ENCODE measurements around the gene RANGAP1.
"Not testable (repeated sequence)": the region's sequence is repeated elsewhere in the genome, so short reads cannot be mapped to it uniquely, and the experiment has no call there.

RANGAP1 gene

GRCh38 chr22:41300661-41301060 lies 14.7 kb upstream of the RANGAP1 start:
- DNase-seq = no peak

DNA sequence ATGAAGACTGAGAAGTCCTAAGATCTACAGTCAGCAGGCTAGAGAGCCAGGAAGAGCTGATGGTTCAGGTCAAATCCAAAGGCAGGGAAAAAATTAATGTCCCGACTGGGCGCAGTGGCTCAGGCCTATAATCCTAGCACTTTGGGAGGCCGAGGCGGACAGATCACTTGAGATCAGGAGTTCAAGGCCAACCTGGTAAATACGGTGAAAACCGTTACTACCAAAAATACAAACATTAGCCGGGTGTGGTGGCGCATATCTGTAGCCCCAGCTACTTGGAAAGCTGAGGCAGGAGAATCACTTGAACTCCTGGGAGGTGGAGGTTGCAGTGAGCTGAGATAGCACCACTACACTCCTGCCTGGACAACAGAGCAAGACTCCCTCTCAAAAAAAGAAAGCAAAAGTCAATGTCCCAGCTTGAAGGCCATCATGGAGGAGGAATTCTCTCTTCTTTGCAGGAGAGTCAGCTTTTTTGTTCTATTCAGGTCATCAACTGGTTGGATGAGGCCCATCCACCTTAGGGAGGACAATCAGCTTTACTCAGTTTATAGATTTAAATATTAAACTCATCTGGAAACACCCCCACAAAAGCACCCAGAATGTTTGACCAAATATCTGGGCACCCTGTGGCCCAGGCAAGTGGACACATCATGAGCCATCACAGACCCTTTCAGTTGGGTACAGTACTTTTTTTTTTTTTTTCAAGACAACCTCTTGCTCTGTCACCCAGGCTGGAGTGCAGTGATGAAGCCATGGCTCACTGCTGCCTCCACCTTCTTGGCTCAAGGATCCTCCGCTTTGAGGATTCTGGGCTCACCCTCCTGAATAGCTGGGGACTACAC lies 11.1 kb upstream of the RANGAP1 start:
- DNase-seq = no peak

DNA sequence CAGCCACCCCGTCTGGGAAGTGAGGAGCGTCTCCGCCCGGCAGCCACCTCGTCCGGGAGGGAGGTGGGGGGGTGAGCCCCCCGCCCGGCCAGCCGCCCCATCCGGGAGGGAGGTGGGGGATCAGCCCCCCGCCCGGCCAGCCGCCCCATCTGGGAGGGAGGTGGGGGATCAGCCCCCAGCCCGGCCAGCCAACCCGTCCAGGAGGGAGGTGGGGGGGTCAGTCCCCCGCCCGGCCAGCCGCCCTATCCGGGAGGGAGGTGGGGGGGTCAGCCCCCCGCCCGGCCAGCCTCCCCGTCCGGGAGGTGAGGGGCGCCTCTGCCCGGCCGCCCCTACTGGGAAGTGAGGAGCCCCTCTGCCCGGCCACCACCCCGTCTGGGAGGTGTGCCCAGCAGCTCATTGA lies 8.8 kb upstream of the RANGAP1 start:
- not testable (repeated sequence) for DNase-seq

- DNase-seq = no peak
Observed at GRCh38 chr22:41290262-41291221, 4.6 kb upstream of the RANGAP1 start.

- DNase-seq = no peak
Observed at GRCh38 chr22:41289671-41290070, 3.7 kb upstream of the RANGAP1 start.

GRCh38 chr22:41288245-41288946 lies 2.4 kb upstream of the RANGAP1 start:
- no peak for DNase-seq

DNA sequence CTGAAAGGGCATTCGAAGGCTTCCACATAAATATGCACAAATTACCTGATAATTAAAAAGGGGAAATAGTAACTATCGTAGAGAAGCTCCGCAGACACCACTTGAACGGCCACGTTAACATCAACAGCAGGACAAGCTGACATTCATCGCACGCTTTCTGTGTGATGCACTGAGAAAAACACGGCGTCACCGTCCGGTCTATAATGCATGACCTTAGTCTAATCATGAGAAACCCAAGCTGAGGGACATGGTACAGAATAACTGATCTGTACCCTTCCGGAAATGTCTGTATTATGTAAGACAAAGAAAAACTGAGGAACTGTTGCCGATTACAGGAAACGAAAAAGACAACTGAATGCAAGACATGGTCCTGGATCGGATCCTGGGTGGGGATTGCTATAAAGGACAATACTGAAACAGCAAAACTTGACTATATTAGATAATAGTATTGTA lies 678 bp upstream of the RANGAP1 start:
- DNase-seq = peak; percentile 61

DNA sequence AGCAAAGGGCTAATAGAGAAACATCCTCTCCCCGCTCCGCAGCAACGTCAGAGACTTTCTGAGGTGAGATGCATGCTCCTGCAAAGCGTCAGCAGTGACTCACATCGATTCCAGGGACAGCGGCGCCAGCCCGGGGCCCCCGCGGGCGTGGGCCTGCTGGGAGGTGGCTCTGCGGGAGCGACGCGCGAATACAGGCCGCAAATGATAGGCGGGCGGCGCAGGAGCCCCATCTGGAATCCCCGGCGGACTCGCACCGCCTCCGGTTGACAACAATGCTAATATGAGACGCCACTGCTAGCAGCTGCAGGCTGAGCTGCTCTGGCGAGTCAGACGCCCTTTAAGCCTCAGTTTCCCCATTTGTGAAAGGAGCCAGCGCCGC lies 557 bp downstream of the RANGAP1 start:
- peak; percentile 93 for DNase-seq

DNA sequence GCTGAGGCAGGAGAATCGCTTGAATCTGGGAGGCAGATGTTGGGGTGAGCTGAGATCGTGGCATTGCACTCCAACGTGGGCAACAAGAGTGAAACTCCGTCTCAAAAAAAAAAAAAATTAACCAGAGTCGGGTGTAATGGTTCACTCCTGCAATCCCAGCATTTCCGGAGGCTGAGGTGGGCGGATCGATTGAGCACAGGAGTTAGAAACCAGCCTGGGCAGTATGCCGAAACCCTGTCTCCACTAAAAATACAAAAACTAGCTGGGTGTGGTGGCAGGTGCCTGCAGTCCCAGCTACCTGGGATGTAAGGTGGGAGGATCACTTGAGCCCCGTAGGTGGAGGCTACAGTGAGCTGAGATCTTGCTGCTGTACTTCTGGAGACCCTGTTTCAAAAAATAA lies 1.5 kb downstream of the RANGAP1 start:
- no peak for DNase-seq

DNA sequence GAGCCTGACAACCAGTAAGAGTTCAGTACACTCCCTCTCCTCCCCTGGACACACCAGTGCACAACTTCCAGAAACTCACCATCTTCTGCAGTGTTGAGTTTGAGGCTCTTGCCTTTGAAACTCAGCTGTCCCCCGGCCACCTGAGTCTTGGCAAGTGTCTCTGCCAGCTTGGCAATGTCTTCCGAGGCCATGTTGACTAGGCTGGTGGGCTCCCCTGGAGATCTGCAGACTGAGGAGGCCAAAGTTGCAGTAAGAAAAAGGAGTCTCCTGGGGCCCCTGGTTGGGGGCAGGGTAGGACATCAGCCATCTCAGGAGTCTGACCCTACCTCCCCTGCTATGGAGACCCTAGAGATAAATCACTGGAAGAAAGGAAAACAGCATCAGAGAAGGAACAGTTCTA lies 5.1 kb downstream of the RANGAP1 start:
- no peak for DNase-seq

DNA sequence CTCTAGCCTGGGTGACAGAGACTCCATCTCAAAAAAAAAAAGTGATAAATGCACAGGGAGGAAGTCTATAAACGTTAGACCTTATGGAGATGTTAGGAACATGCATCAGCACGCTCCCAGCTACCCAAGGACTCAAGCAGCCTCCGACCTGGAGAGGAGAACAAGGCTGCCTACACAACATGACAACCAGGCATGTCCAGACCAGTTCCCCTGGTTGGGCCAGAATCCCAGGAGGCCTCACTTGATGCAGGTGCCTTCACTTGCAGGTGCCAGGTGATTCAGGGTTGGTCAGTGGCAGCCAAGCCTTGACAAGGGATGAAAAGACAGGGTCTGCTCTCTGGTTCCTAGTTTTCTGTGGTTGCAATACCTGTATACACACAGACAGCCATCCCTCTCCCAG lies 5.9 kb downstream of the RANGAP1 start:
- no peak for DNase-seq

GRCh38 chr22:41274856-41275255 lies 11.1 kb downstream of the RANGAP1 start:
- DNase-seq = no peak

- DNase-seq = no peak
Observed at GRCh38 chr22:41273128-41273527, 12.9 kb downstream of the RANGAP1 start.

GRCh38 chr22:41271787-41272186 lies 14.2 kb downstream of the RANGAP1 start:
- DNase-seq = no peak

DNA sequence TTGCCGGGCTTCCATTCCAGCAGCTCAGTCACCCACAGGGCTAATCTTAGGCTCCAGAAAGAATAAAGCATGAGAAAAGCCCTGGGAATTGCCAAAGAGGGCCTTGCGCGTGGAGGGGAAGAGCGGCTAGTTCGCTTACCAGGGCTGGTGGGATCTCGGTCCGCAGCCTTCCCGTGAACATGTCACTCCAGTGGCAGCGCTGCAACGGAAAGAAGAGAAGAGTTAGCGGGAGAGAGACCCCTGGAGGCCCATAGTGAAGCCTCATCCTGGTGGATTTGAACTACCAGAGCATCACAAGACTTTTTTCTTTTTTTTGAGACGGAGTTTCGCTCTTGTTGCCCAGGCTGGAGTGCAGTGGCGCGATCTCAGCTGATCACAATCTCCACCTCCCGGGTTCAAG lies 18.0 kb downstream of the RANGAP1 start:
- no peak for DNase-seq

DNA sequence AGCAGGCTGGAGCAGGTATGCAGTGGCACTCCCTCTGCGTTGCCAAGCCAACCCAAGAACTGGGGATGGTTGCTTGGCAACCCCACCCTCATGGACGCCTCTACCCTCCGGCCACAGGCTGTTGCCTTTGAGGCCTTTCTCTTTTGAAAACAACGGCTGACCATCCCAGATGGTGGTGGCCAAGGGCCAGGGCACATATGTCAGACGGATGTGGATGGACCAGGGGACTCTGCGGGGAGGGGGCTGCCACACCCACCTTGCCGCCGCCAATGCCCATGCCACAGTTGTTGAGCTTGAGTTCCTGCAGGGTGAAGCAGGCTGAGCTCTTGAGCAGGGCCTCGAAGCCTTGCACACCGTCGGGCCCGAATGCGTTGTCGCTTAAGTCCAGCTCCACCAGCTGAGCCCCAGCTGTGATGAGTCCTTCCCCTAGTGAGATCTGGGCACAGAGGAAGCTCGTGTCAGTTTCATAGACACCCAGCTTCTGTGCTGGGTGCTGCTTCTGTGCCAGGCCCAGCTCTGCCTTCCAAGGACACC lies 21.5 kb downstream of the RANGAP1 start:
- no peak for DNase-seq

DNA sequence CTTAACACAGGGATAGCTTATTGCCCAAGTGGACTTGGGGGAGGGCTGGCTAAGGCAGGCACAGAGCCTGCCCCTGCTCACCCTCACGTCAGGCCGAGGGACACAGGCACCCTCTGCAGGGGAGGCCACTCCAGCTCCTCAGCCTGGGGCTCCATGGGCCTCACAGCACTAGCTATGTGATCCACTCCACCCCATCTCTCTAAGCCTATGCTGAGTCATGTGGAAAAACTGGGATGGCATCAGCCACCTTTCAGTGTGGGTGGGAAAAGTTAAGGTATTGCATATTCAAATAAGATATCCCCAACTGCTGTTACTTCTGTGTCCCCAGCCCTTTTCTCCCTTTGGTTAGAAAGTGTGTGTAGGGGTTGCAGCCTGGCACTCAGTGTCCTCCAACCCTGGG lies 22.3 kb downstream of the RANGAP1 start:
- DNase-seq = no peak

GRCh38 chr22:41262250-41262765 lies 23.7 kb downstream of the RANGAP1 start:
- no peak for DNase-seq

DNA sequence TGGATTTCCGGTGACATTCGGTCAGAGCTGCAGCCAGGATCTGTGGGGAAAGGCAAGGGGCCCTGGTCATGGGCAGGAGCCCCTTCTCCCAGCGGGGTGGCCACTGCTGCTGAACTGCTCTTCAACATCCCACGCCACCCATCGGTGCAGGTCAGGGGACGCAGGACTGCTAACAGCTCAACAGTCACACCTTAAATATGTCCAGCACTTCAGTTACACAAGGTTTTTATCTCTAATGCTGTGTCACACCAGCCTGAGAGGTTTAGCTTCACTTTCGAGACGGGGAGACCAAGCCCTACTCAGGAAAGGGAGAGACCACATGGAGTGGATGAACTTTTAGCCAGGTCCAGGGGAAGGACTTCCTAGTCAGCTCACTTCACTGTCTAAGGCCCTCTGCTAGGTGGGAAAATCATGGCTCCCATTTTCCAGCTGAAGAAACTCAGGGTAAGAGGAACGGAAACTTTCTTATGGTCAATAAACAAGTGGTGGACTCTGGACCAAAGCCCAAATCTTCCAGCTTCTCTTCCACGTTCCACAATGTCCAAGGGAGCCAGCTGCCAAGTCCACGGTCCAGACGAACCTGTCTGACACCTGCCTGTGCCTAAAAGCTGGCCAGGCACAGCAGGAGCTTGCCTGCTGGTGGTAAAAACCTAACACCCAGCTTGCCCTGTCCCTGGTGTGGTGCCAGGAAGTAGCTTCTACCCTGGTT lies 24.3 kb downstream of the RANGAP1 start:
- DNase-seq = no peak

DNA sequence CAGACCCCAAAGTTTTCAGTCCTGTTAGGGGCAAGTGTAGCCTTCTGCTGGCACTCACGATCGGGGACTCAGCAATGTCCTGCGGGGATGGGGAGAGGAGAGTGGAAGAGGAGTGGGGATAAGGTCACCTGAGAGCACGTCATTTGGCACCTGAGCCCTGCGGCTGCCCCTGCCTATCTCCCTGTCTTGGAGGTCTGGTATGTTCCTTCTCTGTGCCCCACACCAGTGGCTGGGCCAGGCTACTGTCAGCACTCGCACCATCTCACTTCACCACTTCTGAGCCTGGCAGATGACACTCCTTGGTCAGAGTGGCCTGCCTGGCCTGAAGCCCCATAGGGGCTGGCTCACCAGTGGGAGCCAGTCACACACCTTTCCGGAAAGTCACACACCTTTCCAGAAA lies 25.1 kb downstream of the RANGAP1 start:
- DNase-seq = no peak

DNA sequence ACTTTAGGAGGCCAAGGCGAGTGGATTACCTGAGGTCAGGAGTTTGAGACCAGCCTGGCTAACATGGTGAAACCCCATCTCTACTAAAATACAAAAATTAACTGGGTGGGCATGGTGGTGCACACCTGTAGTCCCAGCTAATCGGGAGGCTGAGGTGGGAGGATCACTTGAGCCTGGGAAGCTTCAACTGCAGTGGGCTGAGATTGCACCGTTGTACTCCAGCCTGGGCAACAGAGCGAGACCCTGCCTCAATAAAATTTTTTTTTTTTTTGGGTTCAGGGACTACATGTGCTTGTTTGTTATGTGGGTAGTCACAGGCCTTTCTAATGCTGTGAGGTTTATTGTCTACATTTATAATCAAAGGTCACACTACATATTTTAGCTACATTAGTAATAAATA lies 26.2 kb downstream of the RANGAP1 start:
- not testable (repeated sequence) for DNase-seq

DNA sequence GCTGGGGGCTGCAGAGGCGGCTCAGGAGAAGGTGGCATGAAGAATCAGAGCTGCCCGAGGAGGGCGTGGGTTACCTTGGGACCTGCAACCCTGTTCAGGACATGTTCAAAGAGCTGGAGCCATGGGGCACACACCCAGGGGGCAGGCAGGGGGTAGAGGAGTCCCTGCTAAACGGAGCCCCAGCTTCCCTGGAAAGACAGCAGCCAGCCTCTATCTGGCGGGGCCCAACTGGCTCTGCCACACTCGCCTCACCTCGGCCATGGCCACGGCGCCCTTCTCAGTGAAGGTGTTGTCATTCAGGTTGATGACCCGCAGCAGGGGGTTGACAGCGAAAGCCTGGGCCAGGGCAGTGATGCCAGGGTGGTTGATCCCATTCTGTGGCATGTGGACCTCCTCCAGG lies 28.3 kb downstream of the RANGAP1 start:
- no peak for DNase-seq

Measured in activated CD4-positive, alpha-beta T cell treated with anti-CD3 and anti-CD28 coated beads, Interleukin-2, Interleukin-6, amounts not matched to agents 100 ng/mL and 50 ng/mL, durations not matched to agents 16 hours and 8 hours (primary cell).